ENCODE results near the gene FUT1. TPM values are rescaled to one million over a fixed set of nuclear protein-coding genes. Genes with fewer than 3 reads are reported as not detected.

The FUT1 gene
- total RNA-seq, 4 donors from 2014 or later = 1.7 to 3.0 (median 2.0) TPM

GRCh38 chr19:48796298-48797083, 44.0 kb upstream of the FUT1 start:
- Histone ChIP-seq H3K9me3 (no peaks in the 10 kb centered on the region), H3K4me1 (peaks cover 6 to 18% of the 10 kb centered on the region in 2 donors), H3K36me3 (peaks cover 0 to 3% of the 10 kb centered on the region in 2 donors), H3K27me3 (no peaks in the 10 kb centered on the region), H3K4me3 (replicated peaks in 1 of 3) (no peak overlapping the region), H3K27ac (peak overlapping the region; percentile 85 to 98 (median 86))
- DNase-seq = no peak
- intact Hi-C loops (cut with DNase I) = loop anchor here (5.0 kb wide), 1 partner anchor 176 kb away; no protein-coding TSS in a partner anchor
- TF ChIP-seq CTCF (IDR thresholded peaks at IDR 0.05) (no peak), POLR2A (IDR thresholded peaks at IDR 0.05) (no peak)
- 85 to 94% methylated on average over 2 to 15 of the region's 20 CpGs for WGBS, 2 donors

- DNase-seq = no peak
- Histone ChIP-seq H3K36me3 (peaks cover 0 to 3% of the 10 kb centered on the region in 2 donors), H3K4me3 (replicated peaks in 1 of 3) (no peak overlapping the region)
These were observed 43.2 kb upstream of the FUT1 start for GRCh38 chr19:48795685-48796070.

GRCh38 chr19:48795055-48795684, 42.7 kb upstream of the FUT1 start:
- H3K9me3 ChIP-seq = no peaks in the 10 kb centered on the region
- TF ChIP-seq CTCF (IDR thresholded peaks at IDR 0.05) (peak; percentile 83 to 99 (median 97)), POLR2A (IDR thresholded peaks at IDR 0.05) (peak in 1 of 2 donors; percentile 15)

More at GRCh38 chr19:48795685-48796070, 43.2 kb upstream of the FUT1 start:
- 82% methylated on average over 1 of the region's 2 CpGs; no CpG with 5 or more reads in 1 of the 2 donors for whole genome bisulfite sequencing, 2 donors
- H3K4me1 ChIP-seq = peaks cover 6 to 18% of the 10 kb centered on the region in 2 donors
- no peak for TF ChIP-seq CTCF (IDR thresholded peaks at IDR 0.05)
- H3K27me3 ChIP-seq = no peaks in the 10 kb centered on the region
- intact Hi-C loops (cut with DNase I) = loop anchor here (2.0 to 5.0 kb wide), 2 partner anchors 41 to 177 kb away; partner anchors contain the start of gene HSD17B14
- H3K9me3 ChIP-seq = no peaks in the 10 kb centered on the region
- peak overlapping the region; percentile 85 to 98 (median 86) for H3K27ac ChIP-seq

GRCh38 chr19:48794291-48794690, 41.9 kb upstream of the FUT1 start:
- Histone ChIP-seq H3K4me3 (replicated peaks in 1 of 3) (no peak overlapping the region), H3K27ac (peak overlapping the region in 2 of 3 donors; percentile 85 to 98), H3K36me3 (peaks cover 0 to 3% of the 10 kb centered on the region in 2 donors), H3K27me3 (no peaks in the 10 kb centered on the region), H3K4me1 (peaks cover 6 to 18% of the 10 kb centered on the region in 2 donors), H3K9me3 (no peaks in the 10 kb centered on the region)
- TF ChIP-seq CTCF (IDR thresholded peaks at IDR 0.05) (no peak), POLR2A (IDR thresholded peaks at IDR 0.05) (no peak)
- 90 to 91% methylated on average over 6 of the region's 6 CpGs for WGBS, 2 donors
- DNase-seq = no peak
- intact Hi-C loops (cut with DNase I) = loop anchor here (2.0 kb wide), 1 partner anchor 43 kb away; the partner anchor contains the start of gene HSD17B14

More at GRCh38 chr19:48795055-48795684, 42.7 kb upstream of the FUT1 start:
- H3K27ac ChIP-seq = peak overlapping the region; percentile 85 to 98 (median 86)
- peaks cover 6 to 18% of the 10 kb centered on the region in 2 donors for H3K4me1 ChIP-seq
- intact Hi-C loops (cut with DNase I) = loop anchor here (2.0 to 5.0 kb wide), 2 partner anchors 42 to 177 kb away; partner anchors contain the start of gene HSD17B14
- 2% methylated on average over 26 to 31 of the region's 38 CpGs for WGBS, 2 donors
- peaks cover 0 to 3% of the 10 kb centered on the region in 2 donors for H3K36me3 ChIP-seq
- no peaks in the 10 kb centered on the region for H3K27me3 ChIP-seq
- peak; percentile 95 to 97 for DNase-seq
- H3K4me3 ChIP-seq (replicated peaks in 1 of 3) = no peak overlapping the region
